Bronchial epithelial cell (primary cell): ENCODE results near the gene ARHGEF10L. TPM values are rescaled to one million over a fixed set of nuclear protein-coding genes. Genes with fewer than 3 reads are reported as not detected.

Experiments
- DNase-seq: peaks from one replicate; pipeline ENCODE4 v3.0.0-alpha.2; 2010; ENCODE audit warnings: low read depth
- FAIRE-seq: peaks from 2 replicates; lab custom pipeline; 2011; peaks lifted over from hg19 to GRCh38; lab: Jason Lieb, UNC
- H3K27me3 ChIP-seq: 2 replicates; pipeline ENCODE4 v1.5.1; 2011; ENCODE audit warnings: low read length; ENCODE audit not compliant: control insufficient read depth, insufficient read depth
- H3K36me3 ChIP-seq: 2 replicates; pipeline ENCODE4 v1.5.1; 2011; ENCODE audit warnings: low read length; ENCODE audit not compliant: control insufficient read depth, insufficient read depth
- H3K4me3 ChIP-seq: 2 replicates; pipeline ENCODE4 v1.5.1; 2011; ENCODE audit warnings: mild to moderate bottlenecking, low read depth, low read length, control low read depth
- CTCF ChIP-seq: IDR thresholded peaks from 2 replicates; pipeline ENCODE4 v1.5.1; 2011; ENCODE audit warnings: mild to moderate bottlenecking, moderate library complexity, low read length, control low read depth, inconsistent platforms; ENCODE audit not compliant: insufficient read depth, severe bottlenecking
- total RNA-seq: library from RNA; depleted of rRNA; stranded (reverse); fragments of >200 nt; gene quantifications from 2 replicates; pipeline ENCODE4 v1.2.1, GENCODE V29; 2014

Gene ARHGEF10L
- total RNA-seq, 1 donor from 2014 or later = 6.3 TPM

GRCh38 chr1:17729248-17729647 is 189.8 kb downstream of the ARHGEF10L start:
- no peak for DNase-seq
- FAIRE-seq = no peak

GRCh38 chr1:17729909-17730308 is 190.4 kb downstream of the ARHGEF10L start:
- TF ChIP-seq CTCF = no peak
- FAIRE-seq (no peak), DNase-seq (no peak)
- H3K36me3 ChIP-seq = no peaks in the 10 kb centered on the region
- H3K4me3 ChIP-seq = no peak overlapping the region
- no peaks in the 10 kb centered on the region for H3K27me3 ChIP-seq

More at GRCh38 chr1:17729248-17729647, 189.8 kb downstream of the ARHGEF10L start:
- no peak overlapping the region for H3K4me3 ChIP-seq
- H3K27me3 ChIP-seq = no peaks in the 10 kb centered on the region
- H3K36me3 ChIP-seq = no peaks in the 10 kb centered on the region
- TF ChIP-seq CTCF = no peak

- FAIRE-seq (no peak), DNase-seq (no peak)
- H3K27me3 ChIP-seq = no peaks in the 10 kb centered on the region
- H3K4me3 ChIP-seq = no peak overlapping the region
- no peaks in the 10 kb centered on the region for H3K36me3 ChIP-seq
- no peak for TF ChIP-seq CTCF
Measured at GRCh38 chr1:17731460-17731859, 192.0 kb downstream of the ARHGEF10L start.

GRCh38 chr1:17732475-17732874 is 193.0 kb downstream of the ARHGEF10L start:
- no peak overlapping the region for H3K4me3 ChIP-seq
- no peaks in the 10 kb centered on the region for H3K36me3 ChIP-seq
- TF ChIP-seq CTCF = no peak
- FAIRE-seq (peak; percentile 7), DNase-seq (peak; percentile 32)
- H3K27me3 ChIP-seq = no peaks in the 10 kb centered on the region

GRCh38 chr1:17733661-17734060 is 194.2 kb downstream of the ARHGEF10L start:
- Histone ChIP-seq H3K4me3 (no peak overlapping the region), H3K36me3 (no peaks in the 10 kb centered on the region), H3K27me3 (no peaks in the 10 kb centered on the region)
- no peak for TF ChIP-seq CTCF
- no peak for FAIRE-seq
- no peak for DNase-seq

GRCh38 chr1:17734609-17735008 is 195.1 kb downstream of the ARHGEF10L start:
- Histone ChIP-seq H3K27me3 (no peaks in the 10 kb centered on the region), H3K36me3 (no peaks in the 10 kb centered on the region), H3K4me3 (no peak overlapping the region)
- FAIRE-seq (no peak), DNase-seq (no peak)
- no peak for TF ChIP-seq CTCF
